Upper lobe of left lung (tissue), 6 donors: ENCODE results near the gene CHRM3. TPM values are rescaled to one million over a fixed set of nuclear protein-coding genes. Genes with fewer than 3 reads are reported as not detected.
A peak's percentile ranks its signal among the peaks of the same experiment; 100 is the strongest.

ENCODE experiments used
- ATAC-seq, 2 donors: fragments of 200-7000 bp; cut with Tn5 transposase; one replicate each; pipeline ENCODE4 v1.9.1; 2022; ENCODE audit warnings: mild to moderate bottlenecking in 2 of 2, moderate library complexity in 2 of 2; ENCODE audit not compliant: low FRiP score in 2 of 2
- DNase-seq, 2 donors: peaks; one replicate each; pipeline ENCODE4 v3.0.0-alpha.2; 2019 to 2020
- H3K27ac ChIP-seq, 4 donors: fragments of 200-600 bp; sonication (generic); one replicate each; pipeline ENCODE4 v1.5.1; 2016 to 2019
- H3K27me3 ChIP-seq, 4 donors: fragments of 200-600 bp; sonication (generic); one replicate each; pipeline ENCODE4 v1.5.1; 2017 to 2019
- H3K36me3 ChIP-seq, 4 donors: fragments of 200-600 bp; sonication (generic); one replicate each; pipeline ENCODE4 v1.5.1; 2016 to 2019
- H3K4me1 ChIP-seq, 4 donors: fragments of 200-600 bp; sonication (generic); one replicate each; pipeline ENCODE4 v1.5.1; 2018 to 2019
- H3K4me3 ChIP-seq, 4 donors: fragments of 200-600 bp; sonication (generic); one replicate each; pipeline ENCODE4 v1.5.1; 2017 to 2019; ENCODE audit warnings: mild to moderate bottlenecking in 2 of 4, moderate library complexity in 1 of 4
- H3K9me3 ChIP-seq, 4 donors: fragments of 200-600 bp; sonication (generic); one replicate each; pipeline ENCODE4 v1.5.1; 2018 to 2019
- CTCF ChIP-seq, 6 experiments: fragments of 450-650 bp in 4 of 6; fragments of 200-600 bp in 2 of 6; sonication (generic) in 2 of 6; IDR thresholded peaks; one replicate each; pipeline ENCODE4 v1.5.1; 2016 to 2019; ENCODE audit warnings: antibody characterized with exemption in 6 of 6
- EP300 ChIP-seq, 4 donors: sonication (generic); formaldehyde crosslinking; IDR thresholded peaks; one replicate each; pipeline ENCODE4 v1.5.1; 2017; ENCODE audit warnings: antibody characterized with exemption in 4 of 4, control low read depth in 2 of 4
- POLR2A ChIP-seq, 4 donors: fragments of 450-650 bp; IDR thresholded peaks; one replicate each; pipeline ENCODE4 v1.5.1; 2016 to 2017; ENCODE audit warnings: antibody characterized with exemption in 4 of 4, mild to moderate bottlenecking in 2 of 4
- POLR2AphosphoS5 ChIP-seq, 2 donors: sonication (generic); formaldehyde crosslinking; IDR thresholded peaks; one replicate each; pipeline ENCODE4 v1.5.1; 2017; ENCODE audit warnings: antibody characterized with exemption in 2 of 2
- WGBS, 2 donors: methylation state at CpG; one replicate each; pipeline ENCODE4 v1.1.5; 2017 to 2018; 5-methylcytosine and 5-hydroxymethylcytosine counted together
- total RNA-seq, 6 donors: library from RNA; depleted of rRNA in 4 of 6; stranded (reverse); fragments of >200 nt in 4 of 6; gene quantifications; one replicate each; pipeline versions ENCODE4 v1.1.0 to v1.2.1, GENCODE V29; 2016 to 2021
- donor health status: DM: no; HTN: no; CAD: no; lungs with moderate emphysema.
- donor health status: DM: no; HTN: yes; CAD: no; lungs with severe emphysema.

The CHRM3 gene
- total RNA-seq, 6 donors from 2014 or later = 3.1 to 9.7 (median 5.6) TPM

GRCh38 chr1:239349699-239350098 lies 36.7 kb upstream of the CHRM3 start:
- no peaks in the 10 kb centered on the region for H3K36me3 ChIP-seq
- ATAC-seq (no peak), DNase-seq (no peak)
- H3K9me3 ChIP-seq = no peaks in the 10 kb centered on the region
- no peak overlapping the region for H3K4me3 ChIP-seq
- H3K27ac ChIP-seq = no peak overlapping the region
- no peaks in the 10 kb centered on the region for H3K4me1 ChIP-seq
- TF ChIP-seq EP300 (IDR thresholded peaks at IDR 0.05) = no peak
- no peak for TF ChIP-seq POLR2A (IDR thresholded peaks at IDR 0.05)
- no peak for TF ChIP-seq POLR2AphosphoS5 (IDR thresholded peaks at IDR 0.05)
- TF ChIP-seq CTCF (IDR thresholded peaks at IDR 0.05) = no peak
- H3K27me3 ChIP-seq = no peaks in the 10 kb centered on the region
- WGBS, 2 donors = 74 to 86% methylated on average over 3 to 6 of the region's 6 CpGs

- H3K36me3 ChIP-seq = no peaks in the 10 kb centered on the region
- DNase-seq (no peak), ATAC-seq (no peak)
- H3K27ac ChIP-seq = no peak overlapping the region
- WGBS, 2 donors = 67 to 79% methylated on average over 3 of the region's 3 CpGs
- H3K4me1 ChIP-seq = no peaks in the 10 kb centered on the region
- H3K9me3 ChIP-seq = no peaks in the 10 kb centered on the region
- H3K27me3 ChIP-seq = no peaks in the 10 kb centered on the region
- H3K4me3 ChIP-seq = no peak overlapping the region
- TF ChIP-seq POLR2AphosphoS5 (IDR thresholded peaks at IDR 0.05) (no peak), CTCF (IDR thresholded peaks at IDR 0.05) (no peak), POLR2A (IDR thresholded peaks at IDR 0.05) (no peak), EP300 (IDR thresholded peaks at IDR 0.05) (no peak)
Observed at GRCh38 chr1:239353536-239353935, 32.8 kb upstream of the CHRM3 start.

GRCh38 chr1:239354231-239354630 lies 32.1 kb upstream of the CHRM3 start:
- H3K27me3 ChIP-seq = no peaks in the 10 kb centered on the region
- H3K36me3 ChIP-seq = no peaks in the 10 kb centered on the region
- no peak for TF ChIP-seq EP300 (IDR thresholded peaks at IDR 0.05)
- no peak for TF ChIP-seq CTCF (IDR thresholded peaks at IDR 0.05)
- no peak for TF ChIP-seq POLR2A (IDR thresholded peaks at IDR 0.05)
- TF ChIP-seq POLR2AphosphoS5 (IDR thresholded peaks at IDR 0.05) = no peak
- DNase-seq (no peak), ATAC-seq (no peak)
- H3K9me3 ChIP-seq = no peaks in the 10 kb centered on the region
- no peak overlapping the region for H3K27ac ChIP-seq
- H3K4me3 ChIP-seq = no peak overlapping the region
- 50 to 80% methylated on average over 1 of the region's 1 CpG for WGBS, 2 donors
- H3K4me1 ChIP-seq = no peaks in the 10 kb centered on the region

GRCh38 chr1:239357867-239358266 lies 28.5 kb upstream of the CHRM3 start:
- ATAC-seq (no peak), DNase-seq (no peak)
- Histone ChIP-seq H3K4me1 (no peaks in the 10 kb centered on the region), H3K27ac (no peak overlapping the region), H3K4me3 (no peak overlapping the region), H3K27me3 (no peaks in the 10 kb centered on the region), H3K9me3 (no peaks in the 10 kb centered on the region), H3K36me3 (no peaks in the 10 kb centered on the region)
- 87 to 92% methylated on average over 2 of the region's 2 CpGs for WGBS, 2 donors
- TF ChIP-seq POLR2A (IDR thresholded peaks at IDR 0.05) (no peak), CTCF (IDR thresholded peaks at IDR 0.05) (no peak), EP300 (IDR thresholded peaks at IDR 0.05) (no peak), POLR2AphosphoS5 (IDR thresholded peaks at IDR 0.05) (no peak)

- Histone ChIP-seq H3K36me3 (no peaks in the 10 kb centered on the region), H3K4me3 (no peak overlapping the region), H3K4me1 (no peaks in the 10 kb centered on the region), H3K9me3 (no peaks in the 10 kb centered on the region), H3K27ac (no peak overlapping the region), H3K27me3 (no peaks in the 10 kb centered on the region)
- ATAC-seq = peak in 1 of 2 donors; percentile 31
- no peak for TF ChIP-seq EP300 (IDR thresholded peaks at IDR 0.05)
- WGBS, 2 donors = 55 to 71% methylated on average over 4 of the region's 4 CpGs
- DNase-seq = no peak
Observed at GRCh38 chr1:239361403-239361802, 25.0 kb upstream of the CHRM3 start.
